Karpas-422 (cell line): Measurements from ENCODE around the gene DGKQ. TPM values are rescaled to one million over a fixed set of nuclear protein-coding genes. Genes with fewer than 3 reads are reported as not detected.

Experiments used
- DNase-seq: peaks from one replicate; pipeline ENCODE4 v3.0.0-alpha.2; 2015
- H2AFZ ChIP-seq: fragments of 200-600 bp; sonication (generic); 2 replicates; pipeline ENCODE4 v1.6.1; 2014; ENCODE audit warnings: antibody characterized with exemption, low read length, mixed read lengths
- H3K27ac ChIP-seq: fragments of 200-600 bp; sonication (generic); 2 replicates; pipeline ENCODE4 v1.5.1; 2014; ENCODE audit warnings: mild to moderate bottlenecking, low read length, moderate library complexity
- H3K27me3 ChIP-seq: fragments of 200-600 bp; sonication (generic); 2 replicates; pipeline ENCODE4 v1.6.1; 2014; ENCODE audit warnings: low read length, mixed read lengths
- H3K36me3 ChIP-seq: fragments of 200-600 bp; sonication (generic); 2 replicates; pipeline ENCODE4 v1.6.1; 2014; ENCODE audit warnings: low read length, mixed read lengths; ENCODE audit not compliant: insufficient read depth
- H3K4me1 ChIP-seq: fragments of 200-600 bp; sonication (generic); 2 replicates; pipeline ENCODE4 v1.6.1; 2014; ENCODE audit warnings: mild to moderate bottlenecking, low read length, mixed read lengths
- H3K4me2 ChIP-seq: fragments of 200-600 bp; sonication (generic); 2 replicates; pipeline ENCODE4 v1.6.1; 2014; ENCODE audit warnings: low read length, low read depth, mild to moderate bottlenecking; ENCODE audit not compliant: poor library complexity, severe bottlenecking
- H3K4me3 ChIP-seq: fragments of 200-600 bp; sonication (generic); 2 replicates; pipeline ENCODE4 v1.5.1; 2014; ENCODE audit warnings: mild to moderate bottlenecking, antibody characterized with exemption, low read length, mixed read lengths
- H3K79me2 ChIP-seq: fragments of 200-600 bp; sonication (generic); 2 replicates; pipeline ENCODE4 v1.6.1; 2014; ENCODE audit warnings: mild to moderate bottlenecking, low read length, mixed read lengths
- H3K9ac ChIP-seq: fragments of 200-600 bp; sonication (generic); 2 replicates; pipeline ENCODE4 v1.6.0; 2014; ENCODE audit warnings: low read length
- H3K9me2 ChIP-seq: fragments of 200-600 bp; sonication (generic), shearing (Covaris generic); replicated peaks from 2 replicates; pipeline ENCODE4 v1.6.0; 2014; ENCODE audit warnings: mild to moderate bottlenecking, low read length, moderate library complexity; ENCODE audit not compliant: insufficient read depth
- H3K9me3 ChIP-seq: fragments of 300-700, 200-600 bp; sonication (generic); 2 replicates; pipeline ENCODE4 v1.6.1; 2014; ENCODE audit warnings: low read length, mixed read lengths
- H4K20me1 ChIP-seq: fragments of 200-600 bp; sonication (generic); 2 replicates; pipeline ENCODE4 v1.6.1; 2014; ENCODE audit warnings: mild to moderate bottlenecking, antibody characterized with exemption, low read length, low read depth; ENCODE audit not compliant: insufficient read depth
- total RNA-seq: library from RNA; depleted of rRNA; stranded (reverse); fragments of >200 nt; shearing (Covaris generic); gene quantifications from 2 replicates; pipeline ENCODE4 v1.2.3, GENCODE V29; 2014; ENCODE audit warnings: low replicate concordance; rRNA removed

Gene DGKQ, protein sequence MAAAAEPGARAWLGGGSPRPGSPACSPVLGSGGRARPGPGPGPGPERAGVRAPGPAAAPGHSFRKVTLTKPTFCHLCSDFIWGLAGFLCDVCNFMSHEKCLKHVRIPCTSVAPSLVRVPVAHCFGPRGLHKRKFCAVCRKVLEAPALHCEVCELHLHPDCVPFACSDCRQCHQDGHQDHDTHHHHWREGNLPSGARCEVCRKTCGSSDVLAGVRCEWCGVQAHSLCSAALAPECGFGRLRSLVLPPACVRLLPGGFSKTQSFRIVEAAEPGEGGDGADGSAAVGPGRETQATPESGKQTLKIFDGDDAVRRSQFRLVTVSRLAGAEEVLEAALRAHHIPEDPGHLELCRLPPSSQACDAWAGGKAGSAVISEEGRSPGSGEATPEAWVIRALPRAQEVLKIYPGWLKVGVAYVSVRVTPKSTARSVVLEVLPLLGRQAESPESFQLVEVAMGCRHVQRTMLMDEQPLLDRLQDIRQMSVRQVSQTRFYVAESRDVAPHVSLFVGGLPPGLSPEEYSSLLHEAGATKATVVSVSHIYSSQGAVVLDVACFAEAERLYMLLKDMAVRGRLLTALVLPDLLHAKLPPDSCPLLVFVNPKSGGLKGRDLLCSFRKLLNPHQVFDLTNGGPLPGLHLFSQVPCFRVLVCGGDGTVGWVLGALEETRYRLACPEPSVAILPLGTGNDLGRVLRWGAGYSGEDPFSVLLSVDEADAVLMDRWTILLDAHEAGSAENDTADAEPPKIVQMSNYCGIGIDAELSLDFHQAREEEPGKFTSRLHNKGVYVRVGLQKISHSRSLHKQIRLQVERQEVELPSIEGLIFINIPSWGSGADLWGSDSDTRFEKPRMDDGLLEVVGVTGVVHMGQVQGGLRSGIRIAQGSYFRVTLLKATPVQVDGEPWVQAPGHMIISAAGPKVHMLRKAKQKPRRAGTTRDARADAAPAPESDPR
- total RNA-seq = 5.8 and 21.1 TPM in 2 replicates

GRCh38 chr4:973431-974397 is at the start of gene DGKQ:
Gene DGKQ (minus strand): TSS chr4:973569. CDS start chr4:973482, 87 bp downstream.
- Histone ChIP-seq H2AFZ (peak within 1 kb of the TSS; percentile 67; the same call in 1 of the 2 replicates), H3K9me2 (no peaks in the 10 kb centered on the region), H3K36me3 (no peaks in the 10 kb centered on the region), H3K4me2 (peak within 1 kb of the TSS; percentile 97), H3K27me3 (no peaks in the 10 kb centered on the region), H3K79me2 (no peaks in the 10 kb centered on the region), H3K9ac (peak within 1 kb of the TSS; percentile 80), H4K20me1 (peaks cover 12% of the 10 kb centered on the region; the same call in 1 of the 2 replicates), H3K4me3 (peak within 1 kb of the TSS; percentile 96), H3K27ac (no peak within 1 kb of the TSS), H3K9me3 (no peaks in the 10 kb centered on the region), H3K4me1 (peaks cover 10% of the 10 kb centered on the region)
- peak; percentile 92 for DNase-seq

DNA sequence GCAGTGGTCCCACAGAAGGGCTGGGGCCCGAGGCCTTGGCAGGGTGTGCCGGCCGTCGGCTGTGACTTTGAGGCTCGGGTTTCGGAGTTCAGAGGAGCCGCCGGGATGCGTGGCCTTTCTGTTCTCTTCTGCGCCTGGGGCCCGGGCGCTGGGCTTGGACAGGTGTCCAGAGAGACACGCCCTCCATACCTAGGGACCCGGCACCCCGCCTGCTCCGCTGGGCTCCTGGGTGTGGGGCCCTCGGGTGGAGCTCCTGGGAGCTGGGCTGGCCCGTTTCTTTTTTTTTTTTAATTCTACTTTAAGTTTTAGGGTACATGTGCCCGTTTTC is 49.3 kb upstream of the DGKQ start:
- Histone ChIP-seq H3K4me1 (peaks cover 12% of the 10 kb centered on the region), H3K4me2 (no peak overlapping the region), H3K27ac (no peak overlapping the region), H3K4me3 (no peak overlapping the region), H4K20me1 (peaks cover 10% of the 10 kb centered on the region; the same call in 1 of the 2 replicates), H3K9ac (no peak overlapping the region), H2AFZ (no peak overlapping the region), H3K9me3 (no peaks in the 10 kb centered on the region), H3K27me3 (no peaks in the 10 kb centered on the region), H3K9me2 (no peaks in the 10 kb centered on the region), H3K79me2 (no peaks in the 10 kb centered on the region), H3K36me3 (no peaks in the 10 kb centered on the region)
- DNase-seq = no peak

- no peak overlapping the region for H2AFZ ChIP-seq
- H3K9ac ChIP-seq = peak overlapping the region; percentile 35; the same call in 1 of the 2 replicates
- peaks cover 12% of the 10 kb centered on the region for H3K4me1 ChIP-seq
- no peaks in the 10 kb centered on the region for H3K9me3 ChIP-seq
- peak overlapping the region; percentile 69 for H3K4me2 ChIP-seq
- H4K20me1 ChIP-seq = peaks cover 10% of the 10 kb centered on the region; the same call in 1 of the 2 replicates
- no peaks in the 10 kb centered on the region for H3K36me3 ChIP-seq
- peak overlapping the region; percentile 34; the same call in 1 of the 2 replicates for H3K4me3 ChIP-seq
- no peaks in the 10 kb centered on the region for H3K9me2 ChIP-seq
- no peak for DNase-seq
- no peaks in the 10 kb centered on the region for H3K27me3 ChIP-seq
- H3K79me2 ChIP-seq = no peaks in the 10 kb centered on the region
- no peak overlapping the region for H3K27ac ChIP-seq
Measured at GRCh38 chr4:1022051-1022738, 48.8 kb upstream of the DGKQ start.

GRCh38 chr4:1021386-1022050 is 48.1 kb upstream of the DGKQ start:
- Histone ChIP-seq H2AFZ (no peak overlapping the region), H3K4me1 (peaks cover 12% of the 10 kb centered on the region), H3K4me2 (peak overlapping the region; percentile 69)

GRCh38 chr4:1019729-1020470 is 46.5 kb upstream of the DGKQ start:
- no peak overlapping the region for H3K9ac ChIP-seq
- no peaks in the 10 kb centered on the region for H3K79me2 ChIP-seq
- peak; percentile 69 for DNase-seq
- no peaks in the 10 kb centered on the region for H3K9me3 ChIP-seq
- no peak overlapping the region for H2AFZ ChIP-seq
- H3K9me2 ChIP-seq = no peaks in the 10 kb centered on the region
- H3K27me3 ChIP-seq = no peaks in the 10 kb centered on the region
- peaks cover 15% of the 10 kb centered on the region; the same call in 1 of the 2 replicates for H4K20me1 ChIP-seq
- no peaks in the 10 kb centered on the region for H3K36me3 ChIP-seq
- H3K27ac ChIP-seq = no peak overlapping the region
- H3K4me1 ChIP-seq = peaks cover 12% of the 10 kb centered on the region
- no peak overlapping the region for H3K4me2 ChIP-seq
- H3K4me3 ChIP-seq = no peak overlapping the region

More at GRCh38 chr4:1021386-1022050, 48.1 kb upstream of the DGKQ start:
- H3K79me2 ChIP-seq = no peaks in the 10 kb centered on the region
- H3K36me3 ChIP-seq = no peaks in the 10 kb centered on the region
- peak overlapping the region; percentile 35; the same call in 1 of the 2 replicates for H3K9ac ChIP-seq
- peaks cover 10% of the 10 kb centered on the region; the same call in 1 of the 2 replicates for H4K20me1 ChIP-seq
- H3K27me3 ChIP-seq = no peaks in the 10 kb centered on the region
- no peak overlapping the region for H3K27ac ChIP-seq
- H3K9me3 ChIP-seq = no peaks in the 10 kb centered on the region
- peak overlapping the region; percentile 34; the same call in 1 of the 2 replicates for H3K4me3 ChIP-seq
- DNase-seq = peak; percentile 83
- H3K9me2 ChIP-seq = no peaks in the 10 kb centered on the region

DNA sequence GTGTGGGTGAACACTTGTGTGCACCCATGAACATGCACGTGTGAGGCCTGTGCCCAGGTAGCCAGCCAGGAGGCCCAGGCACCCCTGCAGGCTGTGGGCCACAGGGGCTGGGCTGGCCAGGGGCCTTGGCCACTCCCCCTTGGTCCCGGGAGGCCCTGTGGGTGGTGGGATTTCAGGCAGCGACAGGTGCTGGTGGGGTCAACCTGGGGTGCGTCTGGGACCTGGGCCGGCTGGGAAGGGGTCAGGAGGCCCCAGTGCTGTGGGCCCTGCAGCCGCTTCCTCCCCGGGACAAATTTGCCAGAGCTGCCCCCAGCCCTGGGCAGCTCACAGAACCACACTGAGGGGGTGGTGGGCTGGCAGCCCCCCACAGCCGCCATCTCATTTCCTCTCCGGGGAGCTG is 46.0 kb upstream of the DGKQ start:
- Histone ChIP-seq H3K9me3 (no peaks in the 10 kb centered on the region), H3K9ac (no peak overlapping the region), H3K36me3 (no peaks in the 10 kb centered on the region), H3K79me2 (no peaks in the 10 kb centered on the region), H3K9me2 (no peaks in the 10 kb centered on the region), H2AFZ (no peak overlapping the region), H3K4me1 (peaks cover 12% of the 10 kb centered on the region), H3K27me3 (no peaks in the 10 kb centered on the region), H4K20me1 (peaks cover 15% of the 10 kb centered on the region; the same call in 1 of the 2 replicates), H3K4me3 (no peak overlapping the region), H3K27ac (no peak overlapping the region), H3K4me2 (no peak overlapping the region)
- DNase-seq = no peak
